22Rv1 (cell line): Measurements from ENCODE around the gene PCDHGB2.

Experiments used
- H3K27ac ChIP-seq: fragments of 450-650 bp; 2 replicates; pipeline ENCODE4 v1.5.1; 2017
- ZFX ChIP-seq: fragments of 450-650 bp; IDR thresholded peaks from 2 replicates; pipeline ENCODE4 v1.6.1; 2017; ENCODE audit warnings: antibody characterized with exemption, borderline replicate concordance
- TF ChIP-seq, protein P1 (sequence below): fragments of 450-650 bp; IDR thresholded peaks from 2 replicates; pipeline ENCODE4 v1.5.1; 2017; ENCODE audit warnings: mild to moderate bottlenecking

PCDHGB2 gene

DNA sequence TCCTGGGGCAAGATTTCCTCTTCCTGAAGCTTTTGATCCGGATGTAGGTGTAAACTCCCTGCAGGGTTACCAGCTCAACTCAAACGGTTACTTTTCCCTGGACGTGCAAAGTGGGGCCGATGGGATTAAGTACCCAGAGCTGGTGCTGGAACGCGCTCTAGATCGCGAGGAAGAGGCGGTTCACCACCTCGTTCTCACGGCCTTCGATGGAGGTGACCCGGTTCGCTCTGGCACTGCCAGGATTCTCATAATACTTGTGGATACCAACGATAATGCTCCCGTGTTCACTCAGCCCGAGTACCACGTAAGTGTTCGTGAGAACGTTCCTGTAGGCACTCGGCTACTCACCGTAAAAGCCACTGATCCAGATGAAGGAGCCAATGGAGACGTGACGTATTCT lies 4.2 kb upstream of the PCDHGB2 start:
- TF ChIP-seq, protein P1, sequence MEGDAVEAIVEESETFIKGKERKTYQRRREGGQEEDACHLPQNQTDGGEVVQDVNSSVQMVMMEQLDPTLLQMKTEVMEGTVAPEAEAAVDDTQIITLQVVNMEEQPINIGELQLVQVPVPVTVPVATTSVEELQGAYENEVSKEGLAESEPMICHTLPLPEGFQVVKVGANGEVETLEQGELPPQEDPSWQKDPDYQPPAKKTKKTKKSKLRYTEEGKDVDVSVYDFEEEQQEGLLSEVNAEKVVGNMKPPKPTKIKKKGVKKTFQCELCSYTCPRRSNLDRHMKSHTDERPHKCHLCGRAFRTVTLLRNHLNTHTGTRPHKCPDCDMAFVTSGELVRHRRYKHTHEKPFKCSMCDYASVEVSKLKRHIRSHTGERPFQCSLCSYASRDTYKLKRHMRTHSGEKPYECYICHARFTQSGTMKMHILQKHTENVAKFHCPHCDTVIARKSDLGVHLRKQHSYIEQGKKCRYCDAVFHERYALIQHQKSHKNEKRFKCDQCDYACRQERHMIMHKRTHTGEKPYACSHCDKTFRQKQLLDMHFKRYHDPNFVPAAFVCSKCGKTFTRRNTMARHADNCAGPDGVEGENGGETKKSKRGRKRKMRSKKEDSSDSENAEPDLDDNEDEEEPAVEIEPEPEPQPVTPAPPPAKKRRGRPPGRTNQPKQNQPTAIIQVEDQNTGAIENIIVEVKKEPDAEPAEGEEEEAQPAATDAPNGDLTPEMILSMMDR = no peak
- TF ChIP-seq ZFX = no peak
- H3K27ac ChIP-seq = no peak overlapping the region

DNA sequence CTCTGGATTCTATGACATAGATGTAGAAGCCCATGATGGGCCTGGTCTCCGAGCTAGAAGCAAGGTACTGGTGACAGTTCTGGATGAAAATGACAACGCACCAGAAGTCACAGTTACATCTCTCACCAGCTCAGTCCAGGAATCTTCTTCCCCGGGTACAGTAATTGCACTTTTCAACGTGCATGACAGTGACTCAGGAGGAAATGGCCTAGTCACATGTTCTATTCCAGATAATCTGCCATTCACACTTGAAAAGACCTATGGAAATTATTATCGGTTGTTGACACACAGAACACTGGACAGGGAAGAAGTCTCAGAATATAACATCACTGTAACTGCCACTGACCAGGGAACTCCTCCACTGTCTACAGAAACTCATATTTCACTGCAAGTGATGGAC lies 3.7 kb upstream of the PCDHGB2 start:
- TF ChIP-seq ZFX = no peak
- TF ChIP-seq, protein P1 = no peak
- no peak overlapping the region for H3K27ac ChIP-seq

DNA sequence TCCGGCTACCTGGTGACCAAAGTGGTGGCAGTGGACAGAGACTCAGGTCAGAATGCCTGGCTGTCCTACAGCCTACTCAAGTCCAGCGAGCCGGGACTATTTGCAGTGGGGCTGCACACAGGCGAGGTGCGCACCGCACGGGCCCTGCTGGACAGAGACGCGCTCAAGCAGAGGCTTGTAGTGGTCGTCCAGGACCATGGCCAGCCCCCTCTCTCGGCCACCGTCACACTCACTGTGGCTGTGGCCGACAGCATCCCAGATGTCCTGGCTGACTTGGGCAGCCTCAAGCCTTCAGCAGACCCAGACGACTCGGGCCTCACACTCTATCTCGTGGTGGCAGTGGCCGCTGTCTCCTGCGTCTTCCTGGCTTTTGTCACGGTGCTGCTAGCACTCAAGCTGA lies 2.8 kb upstream of the PCDHGB2 start:
- no peak overlapping the region for H3K27ac ChIP-seq

DNA sequence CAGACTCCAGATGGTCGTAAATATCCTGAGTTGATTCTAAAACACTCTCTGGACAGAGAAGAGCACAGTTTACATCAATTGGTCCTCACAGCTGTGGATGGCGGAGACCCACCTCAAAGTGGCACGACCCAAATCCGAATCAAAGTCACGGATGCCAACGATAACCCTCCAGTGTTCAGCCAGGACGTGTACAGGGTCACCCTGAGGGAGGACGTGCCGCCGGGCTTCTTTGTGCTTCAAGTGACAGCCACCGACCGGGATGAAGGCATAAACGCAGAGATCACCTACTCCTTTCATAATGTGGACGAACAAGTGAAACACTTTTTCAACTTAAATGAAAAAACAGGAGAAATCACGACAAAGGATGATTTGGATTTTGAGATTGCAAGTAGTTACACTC lies 891 bp downstream of the PCDHGB2 start:
- no peak overlapping the region for H3K27ac ChIP-seq
- TF ChIP-seq ZFX = no peak
- TF ChIP-seq, protein P1 = no peak

More for the DNA sequence above, 2.8 kb upstream of the PCDHGB2 start:
- no peak for TF ChIP-seq ZFX
- TF ChIP-seq, protein P1 = no peak

DNA sequence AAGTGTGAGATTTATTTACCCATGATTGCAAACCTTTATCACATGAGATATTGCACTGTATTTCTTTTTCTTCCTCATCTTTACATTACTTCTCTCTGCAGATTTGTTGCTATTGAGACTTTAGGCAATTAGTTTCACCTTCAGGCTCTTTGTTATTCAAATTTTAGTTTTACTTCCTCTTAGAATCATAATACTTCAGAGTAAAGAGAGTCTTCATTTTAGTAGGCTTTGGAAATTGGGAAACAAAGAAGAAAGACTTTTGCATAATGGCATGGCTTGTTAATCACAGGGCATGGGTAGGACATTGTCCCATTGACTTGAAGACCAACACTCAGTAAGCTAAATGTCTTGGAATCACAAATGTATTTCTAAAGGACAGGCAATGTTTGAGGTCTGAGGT lies 2.9 kb downstream of the PCDHGB2 start:
- no peak overlapping the region for H3K27ac ChIP-seq
- TF ChIP-seq, protein P1 = no peak
- no peak for TF ChIP-seq ZFX

DNA sequence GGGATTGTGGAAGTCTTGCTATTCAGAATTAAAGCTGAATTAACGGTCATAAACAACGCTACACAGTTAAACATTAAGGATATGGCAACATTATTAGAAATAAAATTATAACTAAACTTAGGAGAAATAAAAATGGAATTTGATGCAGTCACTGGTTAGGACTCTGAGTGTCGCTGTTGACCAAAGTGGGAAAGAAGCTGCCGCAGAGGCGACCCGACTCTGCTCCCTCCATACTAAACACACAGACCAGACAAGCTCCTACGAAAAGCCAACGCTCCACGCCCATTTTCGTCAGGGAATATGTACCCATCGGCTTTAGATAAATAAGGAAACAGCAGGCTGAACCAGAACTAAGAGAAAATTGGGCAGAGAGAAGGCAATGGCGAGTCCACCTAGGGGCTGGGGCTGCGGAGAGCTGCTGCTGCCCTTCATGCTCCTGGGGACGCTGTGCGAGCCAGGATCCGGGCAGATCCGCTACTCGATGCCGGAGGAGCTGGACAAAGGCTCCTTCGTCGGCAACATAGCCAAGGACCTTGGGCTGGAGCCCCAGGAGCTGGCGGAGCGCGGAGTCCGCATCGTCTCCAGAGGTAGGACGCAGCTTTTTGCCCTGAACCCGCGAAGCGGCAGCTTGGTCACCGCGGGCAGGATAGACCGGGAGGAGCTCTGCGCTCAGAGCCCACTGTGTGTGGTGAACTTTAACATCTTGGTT lies 4.3 kb downstream of the PCDHGB2 start, which contains the start of gene PCDHGA5:
Gene PCDHGA5 (plus strand): TSS at position 211 of the 709 bp plus-strand sequence. CDS start 169 bp downstream, at position 380.
- no peak within 1 kb of the TSS for H3K27ac ChIP-seq
- TF ChIP-seq, protein P1 = no peak
- no peak for TF ChIP-seq ZFX
